Mesendoderm (in vitro differentiated cells): ENCODE results near the gene SHPK.

ENCODE experiments used
- DNase-seq: peaks from one replicate; pipeline ENCODE4 v3.0.0; 2013
- H2AK5ac ChIP-seq: 2 replicates; pipeline ENCODE4 v1.6.1; 2013; ENCODE audit warnings: low read length, inconsistent platforms
- H2BK120ac ChIP-seq: 2 replicates; pipeline ENCODE4 v1.6.1; 2013; ENCODE audit warnings: low read depth, mild to moderate bottlenecking, low read length, moderate library complexity, mixed read lengths
- H2BK15ac ChIP-seq: replicated peaks from 2 replicates; pipeline ENCODE4 v1.6.1; 2013; ENCODE audit warnings: low read depth, mild to moderate bottlenecking, moderate library complexity
- H2BK5ac ChIP-seq: 2 replicates; pipeline ENCODE4 v1.6.1; 2013; ENCODE audit warnings: low read length, inconsistent platforms
- H3K18ac ChIP-seq: 2 replicates; pipeline ENCODE4 v1.6.1; 2013; ENCODE audit warnings: mild to moderate bottlenecking, low read length, mixed read lengths
- H3K23ac ChIP-seq: one replicate; pipeline ENCODE4 v1.6.1; 2013; ENCODE audit warnings: low read length
- H3K27ac ChIP-seq: 2 replicates; pipeline ENCODE4 v1.5.1; 2013; ENCODE audit warnings: low read depth, mild to moderate bottlenecking, inconsistent platforms, low read length, moderate library complexity
- H3K27me3 ChIP-seq: 2 replicates; pipeline ENCODE4 v1.6.1; 2013; ENCODE audit warnings: low read length, control low read depth, mild to moderate bottlenecking, inconsistent platforms; ENCODE audit not compliant: insufficient read depth, poor library complexity
- H3K36me3 ChIP-seq: 2 replicates; pipeline ENCODE4 v1.6.1; 2013; ENCODE audit warnings: low read length, inconsistent platforms; ENCODE audit not compliant: control insufficient read depth, insufficient read depth
- H3K4ac ChIP-seq: one replicate; pipeline ENCODE4 v1.6.1; 2013; ENCODE audit warnings: low read depth, mild to moderate bottlenecking, low read length, moderate library complexity
- H3K4me1 ChIP-seq: 2 replicates; pipeline ENCODE4 v1.6.1; 2013; ENCODE audit warnings: low read depth, low read length, inconsistent platforms; ENCODE audit not compliant: control insufficient read depth
- H3K4me2 ChIP-seq: 2 replicates; pipeline ENCODE4 v1.6.1; 2013; ENCODE audit warnings: low read length
- H3K4me3 ChIP-seq: 2 replicates; pipeline ENCODE4 v1.5.1; 2013; ENCODE audit warnings: mild to moderate bottlenecking, low read length
- H3K56ac ChIP-seq: one replicate; pipeline ENCODE4 v1.6.1; 2013; ENCODE audit warnings: low read length
- H3K79me1 ChIP-seq: 2 replicates; pipeline ENCODE4 v1.6.1; 2013; ENCODE audit warnings: low read length, inconsistent platforms
- H3K79me2 ChIP-seq: 2 replicates; pipeline ENCODE4 v1.6.1; 2013; ENCODE audit warnings: mild to moderate bottlenecking, low read length; ENCODE audit not compliant: control insufficient read depth, insufficient read depth
- H3K9ac ChIP-seq: 2 replicates; pipeline ENCODE4 v1.6.1; 2013; ENCODE audit warnings: low read length, inconsistent platforms
- H4K5ac ChIP-seq: one replicate; pipeline ENCODE4 v1.6.1; 2013; ENCODE audit warnings: low read length
- H4K8ac ChIP-seq: one replicate; pipeline ENCODE4 v1.6.1; 2013; ENCODE audit warnings: low read depth, mild to moderate bottlenecking, control low read depth, low read length, moderate library complexity
- WGBS: extraction: QIAGEN DNeasy Blood & Tissue Kit; methylation state at CpG from one replicate; pipeline ENCODE4 v1.1.7; 2013; ENCODE audit warnings: low lambda C conversion rate, missing lambda C conversion rate; ENCODE audit not compliant: insufficient coverage; ENCODE audit errors: extremely low coverage; 5-methylcytosine and 5-hydroxymethylcytosine counted together

Gene SHPK

DNA sequence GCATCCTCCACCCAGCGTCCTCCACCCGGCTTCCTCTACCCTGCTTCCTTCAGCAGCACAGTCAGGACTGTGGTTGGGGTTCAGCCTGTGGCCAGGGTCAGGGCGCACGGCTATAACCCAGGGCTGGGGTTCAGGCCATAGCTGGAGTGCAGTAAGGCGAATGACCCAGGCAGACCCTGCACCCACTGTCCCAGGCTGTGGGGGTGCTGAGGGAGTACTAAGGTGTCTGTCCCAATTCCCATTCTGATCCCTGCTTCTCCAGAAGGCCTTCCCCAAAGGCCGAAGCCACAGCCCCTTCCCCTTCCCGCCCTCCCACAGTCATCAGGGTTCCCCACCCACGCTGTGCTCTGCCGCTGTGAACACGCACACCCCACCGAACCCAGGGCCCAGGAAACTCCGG is 45.0 kb upstream of the SHPK start:
- H3K79me2 ChIP-seq = no peaks in the 10 kb centered on the region
- H3K56ac ChIP-seq = no peak overlapping the region
- H2BK5ac ChIP-seq = no peak overlapping the region
- H3K9ac ChIP-seq = no peak overlapping the region
- no peak overlapping the region for H3K4me2 ChIP-seq
- no peak overlapping the region for H3K4me3 ChIP-seq
- no peaks in the 10 kb centered on the region for H3K79me1 ChIP-seq
- no peak overlapping the region for H4K8ac ChIP-seq
- H3K36me3 ChIP-seq = no peaks in the 10 kb centered on the region
- H3K23ac ChIP-seq = no peak overlapping the region
- DNase-seq = no peak
- no peak overlapping the region for H2AK5ac ChIP-seq
- H3K4ac ChIP-seq = no peak overlapping the region
- H3K27ac ChIP-seq = no peak overlapping the region
- no peaks in the 10 kb centered on the region for H3K27me3 ChIP-seq
- no peaks in the 10 kb centered on the region for H3K4me1 ChIP-seq
- H4K5ac ChIP-seq = no peak overlapping the region
- no peak overlapping the region for H2BK120ac ChIP-seq
- no CpG with 5 or more reads among the region's 12 CpGs for WGBS
- no peak overlapping the region for H3K18ac ChIP-seq
- no peak overlapping the region for H2BK15ac ChIP-seq

- Histone ChIP-seq H3K27me3 (no peaks in the 10 kb centered on the region), H2AK5ac (no peak overlapping the region)
Observed at GRCh38 chr17:3679531-3680126, 43.6 kb upstream of the SHPK start.

GRCh38 chr17:3678821-3679530 is 42.9 kb upstream of the SHPK start:
- H3K56ac ChIP-seq = no peak overlapping the region
- no peaks in the 10 kb centered on the region for H3K79me1 ChIP-seq
- H3K4me2 ChIP-seq = no peak overlapping the region
- H2AK5ac ChIP-seq = no peak overlapping the region
- H3K23ac ChIP-seq = no peak overlapping the region
- H2BK15ac ChIP-seq = no peak overlapping the region
- no peak overlapping the region for H3K4ac ChIP-seq
- H3K27ac ChIP-seq = no peak overlapping the region
- no peak for DNase-seq
- no peak overlapping the region for H2BK5ac ChIP-seq
- no peaks in the 10 kb centered on the region for H3K36me3 ChIP-seq
- no peaks in the 10 kb centered on the region for H3K27me3 ChIP-seq
- H3K4me1 ChIP-seq = no peaks in the 10 kb centered on the region
- H4K5ac ChIP-seq = no peak overlapping the region
- no CpG with 5 or more reads among the region's 27 CpGs for WGBS
- H4K8ac ChIP-seq = no peak overlapping the region
- H2BK120ac ChIP-seq = no peak overlapping the region
- no peak overlapping the region for H3K9ac ChIP-seq
- H3K4me3 ChIP-seq = no peak overlapping the region
- no peaks in the 10 kb centered on the region for H3K79me2 ChIP-seq
- no peak overlapping the region for H3K18ac ChIP-seq

More at GRCh38 chr17:3679531-3680126, 43.6 kb upstream of the SHPK start:
- H4K8ac ChIP-seq = no peak overlapping the region
- H3K4me2 ChIP-seq = no peak overlapping the region
- no peak overlapping the region for H3K27ac ChIP-seq
- H3K4me1 ChIP-seq = no peaks in the 10 kb centered on the region
- no peaks in the 10 kb centered on the region for H3K79me2 ChIP-seq
- H3K9ac ChIP-seq = no peak overlapping the region
- H4K5ac ChIP-seq = no peak overlapping the region
- no peak for DNase-seq
- no peaks in the 10 kb centered on the region for H3K79me1 ChIP-seq
- no peak overlapping the region for H3K18ac ChIP-seq
- H3K4me3 ChIP-seq = no peak overlapping the region
- no peak overlapping the region for H3K4ac ChIP-seq
- H2BK120ac ChIP-seq = no peak overlapping the region
- H3K23ac ChIP-seq = no peak overlapping the region
- no CpG with 5 or more reads among the region's 20 CpGs for WGBS
- no peak overlapping the region for H3K56ac ChIP-seq
- H2BK5ac ChIP-seq = no peak overlapping the region
- H2BK15ac ChIP-seq = no peak overlapping the region
- no peaks in the 10 kb centered on the region for H3K36me3 ChIP-seq

- no peak overlapping the region for H3K27ac ChIP-seq
Observed at GRCh38 chr17:3678095-3678820, 42.2 kb upstream of the SHPK start.

GRCh38 chr17:3675886-3676285 is 39.8 kb upstream of the SHPK start:
- H3K4ac ChIP-seq = no peak overlapping the region
- H3K27me3 ChIP-seq = no peaks in the 10 kb centered on the region
- no peak overlapping the region for H2AK5ac ChIP-seq
- H3K79me2 ChIP-seq = no peaks in the 10 kb centered on the region
- no peak overlapping the region for H3K23ac ChIP-seq
- no peak overlapping the region for H2BK120ac ChIP-seq
- H3K4me1 ChIP-seq = no peaks in the 10 kb centered on the region
- H3K4me3 ChIP-seq = no peak overlapping the region
- DNase-seq = no peak
- H3K4me2 ChIP-seq = no peak overlapping the region
- no peak overlapping the region for H4K8ac ChIP-seq
- H3K27ac ChIP-seq = no peak overlapping the region
- no peaks in the 10 kb centered on the region for H3K36me3 ChIP-seq
- no peak overlapping the region for H3K9ac ChIP-seq
- H3K18ac ChIP-seq = no peak overlapping the region
- H4K5ac ChIP-seq = no peak overlapping the region
- no CpG with 5 or more reads among the region's 11 CpGs for WGBS
- H3K79me1 ChIP-seq = no peaks in the 10 kb centered on the region
- no peak overlapping the region for H3K56ac ChIP-seq
- no peak overlapping the region for H2BK15ac ChIP-seq
- no peak overlapping the region for H2BK5ac ChIP-seq

More at GRCh38 chr17:3678095-3678820, 42.2 kb upstream of the SHPK start:
- no peaks in the 10 kb centered on the region for H3K79me1 ChIP-seq
- peak overlapping the region; percentile 49 for H3K56ac ChIP-seq
- no peak overlapping the region for H3K18ac ChIP-seq
- H3K79me2 ChIP-seq = no peaks in the 10 kb centered on the region
- no peaks in the 10 kb centered on the region for H3K27me3 ChIP-seq
- H3K4me3 ChIP-seq = no peak overlapping the region
- DNase-seq = peak; percentile 56
- H4K8ac ChIP-seq = no peak overlapping the region
- H2BK120ac ChIP-seq = no peak overlapping the region
- no peak overlapping the region for H3K4me2 ChIP-seq
- H3K23ac ChIP-seq = no peak overlapping the region
- H2AK5ac ChIP-seq = no peak overlapping the region
- no peak overlapping the region for H2BK15ac ChIP-seq
- no peak overlapping the region for H3K9ac ChIP-seq
- no peaks in the 10 kb centered on the region for H3K36me3 ChIP-seq
- no peaks in the 10 kb centered on the region for H3K4me1 ChIP-seq
- no peak overlapping the region for H4K5ac ChIP-seq
- whole genome bisulfite sequencing = no CpG with 5 or more reads among the region's 16 CpGs
- no peak overlapping the region for H3K4ac ChIP-seq
- no peak overlapping the region for H2BK5ac ChIP-seq
